ENCODE data around the gene BCORL1. TPM values are rescaled to one million over a fixed set of nuclear protein-coding genes. Genes with fewer than 3 reads are reported as not detected.

BCORL1 gene
- polyA plus RNA-seq, 1 donor from 2014 or later = 1.0 TPM

GRCh38 chrX:129934952-129935351, 47.5 kb upstream of the BCORL1 start:
- Histone ChIP-seq H3K9me3 (ENCODE audit: low read length) (no peaks in the 10 kb centered on the region), H3K4me3 (ENCODE audit: low read length) (no peak overlapping the region), H3K79me2 (replicated peaks; ENCODE audit: insufficient read depth, low read length) (no peaks in the 10 kb centered on the region), H3K27me3 (ENCODE audit: insufficient read depth, low read depth, low read length) (peaks cover 21% of the 10 kb centered on the region), H3K36me3 (ENCODE audit: insufficient read depth, low read length) (no peaks in the 10 kb centered on the region), H2AFZ (ENCODE audit: low read depth, low read length) (no peak overlapping the region), H3F3A (ENCODE audit: insufficient read depth, low read length, poor library complexity, severe bottlenecking) (no peaks in the 10 kb centered on the region), H3K4me2 (ENCODE audit: low read length) (no peak overlapping the region), H3K27ac (ENCODE audit: low read length) (no peak overlapping the region), H4K20me1 (ENCODE audit: insufficient read depth) (no peaks in the 10 kb centered on the region), H3K9me2 (ENCODE audit: insufficient read depth, low read length) (no peaks in the 10 kb centered on the region), H3K9ac (ENCODE audit: low read length) (no peak overlapping the region)
- TF ChIP-seq TAF1 (IDR thresholded peaks at IDR 0.05; ENCODE audit: low read depth) = no peak

- Histone ChIP-seq H3K36me3 (ENCODE audit: insufficient read depth, low read length) (no peaks in the 10 kb centered on the region), H3K4me3 (ENCODE audit: low read length) (no peak overlapping the region), H3K27ac (ENCODE audit: low read length) (no peak overlapping the region), H2AFZ (ENCODE audit: low read depth, low read length) (no peak overlapping the region), H3K4me2 (ENCODE audit: low read length) (no peak overlapping the region), H3K9ac (ENCODE audit: low read length) (no peak overlapping the region), H3K9me2 (ENCODE audit: insufficient read depth, low read length) (no peaks in the 10 kb centered on the region), H3K79me2 (replicated peaks; ENCODE audit: insufficient read depth, low read length) (no peaks in the 10 kb centered on the region), H3K27me3 (ENCODE audit: insufficient read depth, low read depth, low read length) (peaks cover 11% of the 10 kb centered on the region), H4K20me1 (ENCODE audit: insufficient read depth) (no peaks in the 10 kb centered on the region), H3F3A (ENCODE audit: insufficient read depth, low read length, poor library complexity, severe bottlenecking) (no peaks in the 10 kb centered on the region), H3K9me3 (ENCODE audit: low read length) (no peaks in the 10 kb centered on the region)
- TF ChIP-seq SMC3 (conservative IDR thresholded peaks at IDR 0.05; ENCODE audit: poor library complexity) (no peak), EP300 (conservative IDR thresholded peaks at IDR 0.05; ENCODE audit: poor library complexity, severe bottlenecking) (no peak), CTCF (IDR thresholded peaks at IDR 0.05; ENCODE audit: poor library complexity, severe bottlenecking) (no peak), REST (IDR thresholded peaks at IDR 0.05; ENCODE audit: borderline replicate concordance) (no peak), EZH2 (IDR thresholded peaks at IDR 0.05; ENCODE audit: borderline replicate concordance, insufficient read depth, low read length, poor library complexity, severe bottlenecking) (no peak), POLR2AphosphoS5 (IDR thresholded peaks at IDR 0.05) (no peak), TAF1 (IDR thresholded peaks at IDR 0.05; ENCODE audit: low read depth) (no peak), RAD21 (conservative IDR thresholded peaks at IDR 0.05) (no peak), MXI1 (conservative IDR thresholded peaks at IDR 0.05; ENCODE audit: poor library complexity, severe bottlenecking) (no peak)
Measured at GRCh38 chrX:129938081-129938480, 44.4 kb upstream of the BCORL1 start.

- Histone ChIP-seq H3K9me3 (ENCODE audit: low read length) (no peaks in the 10 kb centered on the region), H3K79me2 (replicated peaks; ENCODE audit: insufficient read depth, low read length) (no peaks in the 10 kb centered on the region), H2AFZ (ENCODE audit: low read depth, low read length) (no peak overlapping the region), H3K4me3 (ENCODE audit: low read length) (no peak overlapping the region), H3K36me3 (ENCODE audit: insufficient read depth, low read length) (no peaks in the 10 kb centered on the region), H3K9ac (ENCODE audit: low read length) (no peak overlapping the region), H3K9me2 (ENCODE audit: insufficient read depth, low read length) (no peaks in the 10 kb centered on the region), H3K4me2 (ENCODE audit: low read length) (no peak overlapping the region), H3K27ac (ENCODE audit: low read length) (no peak overlapping the region), H3K27me3 (ENCODE audit: insufficient read depth, low read depth, low read length) (no peaks in the 10 kb centered on the region), H4K20me1 (ENCODE audit: insufficient read depth) (no peaks in the 10 kb centered on the region), H3F3A (ENCODE audit: insufficient read depth, low read length, poor library complexity, severe bottlenecking) (no peaks in the 10 kb centered on the region)
- no peak for TF ChIP-seq CTCF (IDR thresholded peaks at IDR 0.05; ENCODE audit: poor library complexity, severe bottlenecking)
- TF ChIP-seq REST (IDR thresholded peaks at IDR 0.05; ENCODE audit: borderline replicate concordance) = no peak
- TF ChIP-seq MXI1 (conservative IDR thresholded peaks at IDR 0.05; ENCODE audit: poor library complexity, severe bottlenecking) = no peak
- TF ChIP-seq RAD21 (conservative IDR thresholded peaks at IDR 0.05) = no peak
- no peak for TF ChIP-seq EP300 (conservative IDR thresholded peaks at IDR 0.05; ENCODE audit: poor library complexity, severe bottlenecking)
- TF ChIP-seq SMC3 (conservative IDR thresholded peaks at IDR 0.05; ENCODE audit: poor library complexity) = no peak
- no peak for TF ChIP-seq POLR2AphosphoS5 (IDR thresholded peaks at IDR 0.05)
- no peak for TF ChIP-seq EZH2 (IDR thresholded peaks at IDR 0.05; ENCODE audit: borderline replicate concordance, insufficient read depth, low read length, poor library complexity, severe bottlenecking)
- TF ChIP-seq TAF1 (IDR thresholded peaks at IDR 0.05; ENCODE audit: low read depth) = no peak
Measured at GRCh38 chrX:129939986-129940385, 42.4 kb upstream of the BCORL1 start.

Data from neural cell (in vitro differentiated cells).